Smooth muscle cell (in vitro differentiated cells): Measurements from ENCODE around the gene SERP2. TPM values are rescaled to one million over a fixed set of nuclear protein-coding genes. Genes with fewer than 3 reads are reported as not detected.
A peak's percentile ranks its signal among the peaks of the same experiment; 100 is the strongest.

Source experiments
- DNase-seq: peaks from one replicate; lab custom pipeline; 2025; ENCODE audit not compliant: unreplicated experiment; lab: John Stamatoyannopoulos, UW
- H2AFZ ChIP-seq: fragments of 200-600 bp; sonication (generic); 2 replicates; pipeline ENCODE4 v1.6.0; 2016; ENCODE audit warnings: antibody characterized with exemption, low read depth, mild to moderate bottlenecking
- H3F3A ChIP-seq: fragments of 200-600 bp; sonication (generic); 2 replicates; pipeline ENCODE4 v1.6.0; 2017; ENCODE audit warnings: antibody characterized with exemption, low read depth
- H3K27ac ChIP-seq: fragments of 200-600 bp; sonication (generic); 2 replicates; pipeline ENCODE4 v1.5.1; 2016; ENCODE audit warnings: low read depth, mild to moderate bottlenecking
- H3K27me3 ChIP-seq: fragments of 200-600 bp; sonication (generic); 2 replicates; pipeline ENCODE4 v1.6.1; 2016; ENCODE audit warnings: low read depth, mild to moderate bottlenecking
- H3K36me3 ChIP-seq: fragments of 200-600 bp; sonication (generic); 2 replicates; pipeline ENCODE4 v1.5.1; 2016; ENCODE audit warnings: low read depth
- H3K4me1 ChIP-seq: fragments of 200-600 bp; sonication (generic); 2 replicates; pipeline ENCODE4 v1.5.1; 2016; ENCODE audit warnings: low read depth
- H3K4me2 ChIP-seq: fragments of 200-600 bp; sonication (generic); 2 replicates; pipeline ENCODE4 v1.6.0; 2016; ENCODE audit warnings: mild to moderate bottlenecking
- H3K4me3 ChIP-seq: fragments of 200-600 bp; sonication (generic); 2 replicates; pipeline ENCODE4 v1.5.1; 2016; ENCODE audit warnings: mild to moderate bottlenecking
- H3K79me2 ChIP-seq: fragments of 200-600 bp; sonication (generic); 2 replicates; pipeline ENCODE4 v1.6.0; 2016; ENCODE audit warnings: low read depth, mild to moderate bottlenecking
- H3K9ac ChIP-seq: fragments of 200-600 bp; sonication (generic); 2 replicates; pipeline ENCODE4 v1.6.0; 2016; ENCODE audit warnings: low read depth
- H3K9me3 ChIP-seq: fragments of 200-600 bp; sonication (generic); replicated peaks from 2 replicates; pipeline ENCODE4 v1.5.1; 2016; ENCODE audit warnings: low read depth
- H4K20me1 ChIP-seq: fragments of 200-600 bp; sonication (generic); 2 replicates; pipeline ENCODE4 v1.6.0; 2016; ENCODE audit warnings: low read depth
- CTCF ChIP-seq: fragments of 200-600 bp; sonication (generic); IDR thresholded peaks from 2 replicates; pipeline ENCODE4 v1.5.1; 2017; ENCODE audit warnings: borderline replicate concordance, mild to moderate bottlenecking, antibody characterized with exemption; ENCODE audit not compliant: insufficient read depth, poor library complexity, severe bottlenecking
- WGBS: methylation state at CpG from one replicate; pipeline ENCODE4 v1.1.7; 2016; ENCODE audit warnings: low lambda C conversion rate; 5-methylcytosine and 5-hydroxymethylcytosine counted together
- polyA plus RNA-seq: library from polyadenylated mRNA; unstranded; fragments of >200 nt; fragmentation: Nextera tagmentation; extraction: Ambion mirVana; gene quantifications from 2 replicates; pipeline ENCODE4 v1.2.1, GENCODE V29; 2016
- total RNA-seq: library from RNA; depleted of rRNA; stranded (reverse); fragments of >200 nt; gene quantifications from 2 replicates; pipeline ENCODE4 v1.2.3, GENCODE V29; 2014

The SERP2 gene
- total and polyA plus RNA-seq, 2 experiments from 2014 or later: 1.8 to 2.1 TPM

- H3K4me3 ChIP-seq: no peak overlapping the region
- no peak for TF ChIP-seq CTCF
- H3K4me1 ChIP-seq: no peaks in the 10 kb centered on the region
- DNase-seq: no peak
- no peaks in the 10 kb centered on the region for H3K9me3 ChIP-seq
- no peaks in the 10 kb centered on the region for H3K36me3 ChIP-seq
- no peaks in the 10 kb centered on the region for H3K79me2 ChIP-seq
- no peak overlapping the region for H3K4me2 ChIP-seq
- H3F3A ChIP-seq: no peaks in the 10 kb centered on the region
- no peaks in the 10 kb centered on the region for H4K20me1 ChIP-seq
- WGBS: 97% methylated on average over 2 of the region's 2 CpGs
- H3K27me3 ChIP-seq: no peaks in the 10 kb centered on the region
- no peak overlapping the region for H3K27ac ChIP-seq
- no peak overlapping the region for H3K9ac ChIP-seq
- no peak overlapping the region for H2AFZ ChIP-seq
Observed at GRCh38 chr13:44411841-44412240, 38.2 kb downstream of the SERP2 start.

- no peak overlapping the region for H3K4me2 ChIP-seq
- no peaks in the 10 kb centered on the region for H3F3A ChIP-seq
- H3K9ac ChIP-seq: no peak overlapping the region
- H3K4me1 ChIP-seq: no peaks in the 10 kb centered on the region
- H3K4me3 ChIP-seq: no peak overlapping the region
- WGBS: 69% methylated on average over 16 of the region's 16 CpGs
- no peaks in the 10 kb centered on the region for H3K9me3 ChIP-seq
- no peaks in the 10 kb centered on the region for H3K36me3 ChIP-seq
- H3K27ac ChIP-seq: no peak overlapping the region
- no peaks in the 10 kb centered on the region for H3K79me2 ChIP-seq
- DNase-seq: no peak
- no peak for TF ChIP-seq CTCF
- no peaks in the 10 kb centered on the region for H4K20me1 ChIP-seq
- peak overlapping the region; percentile 60 for H2AFZ ChIP-seq
- no peaks in the 10 kb centered on the region for H3K27me3 ChIP-seq
Observed at GRCh38 chr13:44412346-44412935, 38.8 kb downstream of the SERP2 start.

GRCh38 chr13:44413095-44413494, 39.5 kb downstream of the SERP2 start:
- H3K4me1 ChIP-seq: no peaks in the 10 kb centered on the region
- WGBS: 91% methylated on average over 13 of the region's 13 CpGs
- no peak for TF ChIP-seq CTCF
- no peak overlapping the region for H3K4me2 ChIP-seq
- no peak overlapping the region for H3K4me3 ChIP-seq
- no peaks in the 10 kb centered on the region for H3K27me3 ChIP-seq
- H3K36me3 ChIP-seq: no peaks in the 10 kb centered on the region
- no peaks in the 10 kb centered on the region for H3K9me3 ChIP-seq
- H3K9ac ChIP-seq: no peak overlapping the region
- no peak overlapping the region for H3K27ac ChIP-seq
- no peak for DNase-seq
- H2AFZ ChIP-seq: peak overlapping the region; percentile 60
- H4K20me1 ChIP-seq: no peaks in the 10 kb centered on the region
- no peaks in the 10 kb centered on the region for H3F3A ChIP-seq
- H3K79me2 ChIP-seq: no peaks in the 10 kb centered on the region

- Histone ChIP-seq H3K27me3 (no peaks in the 10 kb centered on the region), H3K9ac (no peak overlapping the region), H3K4me3 (no peak overlapping the region), H2AFZ (no peak overlapping the region), H3K9me3 (no peaks in the 10 kb centered on the region), H3K4me2 (no peak overlapping the region), H3F3A (no peaks in the 10 kb centered on the region), H3K4me1 (no peaks in the 10 kb centered on the region), H3K36me3 (no peaks in the 10 kb centered on the region), H3K27ac (no peak overlapping the region), H4K20me1 (no peaks in the 10 kb centered on the region), H3K79me2 (no peaks in the 10 kb centered on the region)
- 98% methylated on average over 26 of the region's 26 CpGs for WGBS
- TF ChIP-seq CTCF: no peak
- DNase-seq: no peak
Observed at GRCh38 chr13:44414716-44415115, 41.1 kb downstream of the SERP2 start.
